Glutamatergic neuron (in vitro differentiated cells): ENCODE data around the gene OCIAD2. TPM values are rescaled to one million over a fixed set of nuclear protein-coding genes. Genes with fewer than 3 reads are reported as not detected.

Experiments
- DNase-seq: peaks from one replicate; pipeline ENCODE4 v3.0.0; 2022
- H3K27ac Mint-ChIP-seq: one replicate; pipeline ENCODE4 v1.8.0; 2020; ENCODE audit warnings: mild to moderate bottlenecking, mixed read lengths, inconsistent platforms; ENCODE audit not compliant: unreplicated experiment
- H3K27me3 Mint-ChIP-seq: one replicate; pipeline ENCODE4 v1.8.0; 2020; ENCODE audit warnings: mild to moderate bottlenecking, moderate library complexity, mixed read lengths, inconsistent platforms; ENCODE audit not compliant: unreplicated experiment
- H3K36me3 Mint-ChIP-seq: one replicate; pipeline ENCODE4 v1.8.0; 2020; ENCODE audit warnings: mild to moderate bottlenecking, mixed read lengths, inconsistent platforms; ENCODE audit not compliant: unreplicated experiment
- H3K4me1 Mint-ChIP-seq: one replicate; pipeline ENCODE4 v1.8.0; 2020; ENCODE audit warnings: mild to moderate bottlenecking, low read depth, mixed read lengths, inconsistent platforms; ENCODE audit not compliant: unreplicated experiment
- H3K4me3 Mint-ChIP-seq: one replicate; pipeline ENCODE4 v1.8.0; 2020; ENCODE audit warnings: mild to moderate bottlenecking, mixed read lengths, inconsistent platforms; ENCODE audit not compliant: unreplicated experiment
- H3K9me3 Mint-ChIP-seq: one replicate; pipeline ENCODE4 v1.8.0; 2020; ENCODE audit warnings: mild to moderate bottlenecking, moderate library complexity, mixed read lengths, inconsistent platforms; ENCODE audit not compliant: unreplicated experiment
- CTCF ChIP-seq: fragments of 200-600 bp; sonication (generic); IDR thresholded peaks from one replicate; pipeline ENCODE4 v1.5.0; 2021; ENCODE audit not compliant: partially characterized antibody, unreplicated experiment
- total RNA-seq: library from RNA; stranded (reverse); fragmentation: NEBNext Ultra II Directional; extraction: Animal tissue kit (Norgen Biotek cat#: 25700); gene quantifications from one replicate; pipeline ENCODE4 v1.2.1, GENCODE V29; 2021; ENCODE audit not compliant: unreplicated experiment

OCIAD2 gene
- total RNA-seq, 1 donor from 2014 or later: 66.7 TPM

DNA sequence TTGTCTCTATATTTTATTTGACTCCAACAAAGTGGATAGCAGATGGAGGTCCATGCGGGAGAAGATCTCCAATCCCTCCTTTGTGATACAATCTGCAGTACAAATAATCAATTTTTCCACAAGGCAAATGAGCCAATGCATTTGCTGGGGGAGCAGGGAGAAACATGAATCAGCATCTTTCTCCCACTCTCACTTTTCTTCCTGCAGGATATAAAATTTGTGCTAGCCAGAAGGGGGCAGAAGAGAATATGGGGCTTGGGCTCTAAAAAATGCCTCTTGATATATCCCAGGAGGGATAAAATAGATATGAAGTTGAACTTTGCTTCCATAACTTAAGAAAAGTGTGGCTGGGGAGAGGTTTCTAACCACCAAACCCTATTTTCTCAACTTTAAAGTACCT, 41.2 kb upstream of the OCIAD2 start:
- Mint-ChIP-seq H3K9me3 (no peaks in the 10 kb centered on the region), H3K4me1 (no peaks in the 10 kb centered on the region), H3K4me3 (no peak overlapping the region), H3K27ac (no peak overlapping the region), H3K27me3 (no peaks in the 10 kb centered on the region), H3K36me3 (no peaks in the 10 kb centered on the region)
- no peak for TF ChIP-seq CTCF
- no peak for DNase-seq

- Mint-ChIP-seq H3K4me3 (no peak overlapping the region), H3K36me3 (no peaks in the 10 kb centered on the region), H3K27me3 (no peaks in the 10 kb centered on the region), H3K27ac (no peak overlapping the region), H3K9me3 (no peaks in the 10 kb centered on the region), H3K4me1 (no peaks in the 10 kb centered on the region)
- no peak for DNase-seq
- no peak for TF ChIP-seq CTCF
These were observed 39.4 kb upstream of the OCIAD2 start for GRCh38 chr4:48945981-48946380.

DNA sequence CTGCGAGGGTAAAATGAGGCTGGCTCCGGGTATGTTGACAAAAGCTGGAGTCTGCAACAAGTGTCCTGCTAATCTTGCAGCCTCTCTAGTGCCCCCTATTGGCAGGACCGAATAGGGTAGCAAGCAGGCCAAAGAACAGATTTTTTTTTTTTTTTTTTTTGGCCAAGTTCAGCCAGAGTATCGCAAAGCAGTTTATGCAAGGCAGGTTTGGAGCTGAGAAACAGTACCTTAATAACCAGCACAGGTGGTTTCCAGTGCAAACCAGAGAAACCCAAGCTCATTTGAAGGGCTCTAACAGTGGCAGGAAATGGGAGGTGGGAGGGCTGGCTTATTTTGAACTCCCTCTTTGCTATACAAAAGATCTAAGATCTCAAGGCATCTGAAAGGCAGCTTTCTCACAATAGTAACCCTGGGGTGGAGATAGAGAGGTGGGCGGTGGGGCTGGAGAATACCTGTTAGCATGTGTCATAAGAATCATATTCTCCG, 38.2 kb upstream of the OCIAD2 start:
- Mint-ChIP-seq H3K4me1 (no peaks in the 10 kb centered on the region), H3K36me3 (no peaks in the 10 kb centered on the region), H3K27me3 (no peaks in the 10 kb centered on the region), H3K27ac (no peak overlapping the region), H3K9me3 (no peaks in the 10 kb centered on the region), H3K4me3 (no peak overlapping the region)
- no peak for DNase-seq
- TF ChIP-seq CTCF: peak; percentile 52

- Mint-ChIP-seq H3K27ac (no peak overlapping the region), H3K9me3 (no peaks in the 10 kb centered on the region), H3K4me3 (no peak overlapping the region), H3K36me3 (no peaks in the 10 kb centered on the region), H3K4me1 (no peaks in the 10 kb centered on the region), H3K27me3 (no peaks in the 10 kb centered on the region)
- DNase-seq: no peak
- TF ChIP-seq CTCF: no peak
These were observed 37.7 kb upstream of the OCIAD2 start for GRCh38 chr4:48944252-48944651.

GRCh38 chr4:48943387-48943786, 36.8 kb upstream of the OCIAD2 start:
- H3K4me1 Mint-ChIP-seq: no peaks in the 10 kb centered on the region
- no peak overlapping the region for H3K4me3 Mint-ChIP-seq
- H3K27ac Mint-ChIP-seq: no peak overlapping the region
- no peaks in the 10 kb centered on the region for H3K9me3 Mint-ChIP-seq
- TF ChIP-seq CTCF: no peak
- H3K36me3 Mint-ChIP-seq: no peaks in the 10 kb centered on the region
- no peaks in the 10 kb centered on the region for H3K27me3 Mint-ChIP-seq
- DNase-seq: no peak
